ENCODE results near the gene LRRFIP1.
A peak's percentile ranks its signal among the peaks of the same experiment; 100 is the strongest.

GRCh38 chr2:237693291-237693994, 66.1 kb downstream of the LRRFIP1 start:
- no peak for TF ChIP-seq CTCF (IDR thresholded peaks at IDR 0.05)
- peak; percentile 29 for TF ChIP-seq POLR2A (IDR thresholded peaks at IDR 0.05)
- peak in 1 of 3 donors; percentile 3 for TF ChIP-seq POLR2AphosphoS5 (IDR thresholded peaks at IDR 0.05)
